GM19468 (cell line): ENCODE measurements around the gene ADIG.

Source experiments
- ATAC-seq: cut with Tn5 transposase; IDR thresholded peaks from one replicate; pipeline ENCODE4 v1.9.1; 2021; ENCODE audit warnings: mild to moderate bottlenecking, moderate library complexity, moderate number of reproducible peaks; ENCODE audit not compliant: unreplicated experiment; ENCODE audit errors: extremely low read depth

ADIG gene

DNA sequence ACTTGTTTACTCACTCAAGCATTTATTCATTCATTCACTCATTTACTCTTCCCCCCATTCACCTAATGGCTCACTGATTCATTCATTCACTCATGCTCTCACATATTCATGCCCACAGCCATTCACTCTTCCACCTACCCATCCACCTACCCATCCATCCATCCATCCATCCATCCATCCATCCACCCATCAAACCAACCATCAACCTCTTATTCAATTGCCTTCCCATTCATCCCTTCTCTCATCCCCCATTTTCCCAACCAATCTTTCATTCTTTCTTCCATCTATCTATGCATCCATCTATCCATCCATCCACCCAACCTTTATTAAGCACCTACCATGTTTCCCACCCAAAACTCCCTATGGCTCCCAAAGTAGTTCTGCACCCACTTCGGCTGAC is 19.1 kb downstream of the ADIG start:
- no peak for ATAC-seq

DNA sequence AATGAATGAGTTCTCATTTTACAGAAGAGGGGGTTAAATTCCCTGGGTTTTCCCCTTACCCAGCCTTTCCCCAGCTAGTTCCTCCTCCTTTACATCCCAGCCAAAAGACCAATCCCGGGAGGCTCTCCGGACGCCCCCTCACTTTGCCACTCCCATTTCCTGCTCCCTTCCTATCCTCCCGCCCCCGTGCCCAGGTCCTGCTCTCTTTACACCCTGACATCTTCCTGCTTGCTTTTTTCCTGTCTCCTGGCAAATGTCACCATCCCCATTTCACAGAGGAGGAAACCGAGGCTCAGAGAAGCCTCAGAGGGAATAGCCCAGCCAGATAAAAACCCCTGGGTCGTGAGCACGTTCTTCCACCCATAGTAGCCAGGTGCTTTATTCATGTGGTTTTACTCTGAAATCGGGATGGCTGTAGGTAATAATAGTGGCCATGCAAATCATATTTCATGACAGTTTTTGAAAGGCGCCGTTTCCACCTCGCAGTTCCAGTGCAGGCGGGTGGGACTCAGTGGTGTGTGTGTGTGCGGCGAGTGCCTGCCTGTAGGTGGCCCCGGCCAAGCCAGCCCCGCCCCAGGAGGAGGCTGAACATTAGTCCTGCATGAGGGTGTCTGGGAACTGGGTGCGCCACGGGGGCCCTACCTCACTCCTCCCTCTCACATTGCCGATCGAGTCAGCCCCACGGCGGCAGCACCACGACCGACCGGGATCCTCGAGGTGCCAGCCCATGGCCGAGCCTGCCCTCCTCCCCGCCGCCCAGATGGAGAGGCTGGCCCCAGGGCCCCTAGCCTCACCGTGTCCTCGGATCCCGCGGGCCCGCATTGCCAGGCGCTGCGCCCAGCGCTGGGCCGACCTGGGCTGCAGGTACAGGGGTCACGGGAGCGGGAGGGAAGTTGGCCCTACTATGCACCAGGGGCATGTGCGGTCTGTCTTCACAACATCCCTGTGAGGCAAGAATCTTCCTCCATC is 20.5 kb downstream of the ADIG start, which contains the start of gene ARHGAP40:
TSS of gene ARHGAP40 (plus strand) at position 594 of the 969 bp plus-strand sequence.
- no peak for ATAC-seq

DNA sequence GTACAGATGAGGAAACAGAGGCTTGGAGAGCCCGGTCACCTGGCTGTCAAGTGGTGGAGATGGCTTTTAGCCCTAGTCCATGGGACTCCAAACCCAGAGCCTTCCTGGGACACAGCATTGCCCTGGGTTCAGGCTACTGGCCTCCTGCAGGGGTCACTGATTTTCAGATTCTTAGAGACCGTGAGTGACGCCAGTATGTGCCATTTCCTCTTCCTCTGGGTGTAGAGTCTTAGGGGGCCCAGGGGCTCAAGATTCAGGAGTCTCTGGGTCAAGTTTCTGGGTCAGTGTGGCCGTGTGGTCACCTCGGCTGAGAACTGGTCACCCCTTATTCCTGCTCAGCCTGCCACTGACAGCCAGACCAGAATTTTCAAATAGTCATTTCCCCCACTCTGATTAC is 21.2 kb downstream of the ADIG start:
- no peak for ATAC-seq

DNA sequence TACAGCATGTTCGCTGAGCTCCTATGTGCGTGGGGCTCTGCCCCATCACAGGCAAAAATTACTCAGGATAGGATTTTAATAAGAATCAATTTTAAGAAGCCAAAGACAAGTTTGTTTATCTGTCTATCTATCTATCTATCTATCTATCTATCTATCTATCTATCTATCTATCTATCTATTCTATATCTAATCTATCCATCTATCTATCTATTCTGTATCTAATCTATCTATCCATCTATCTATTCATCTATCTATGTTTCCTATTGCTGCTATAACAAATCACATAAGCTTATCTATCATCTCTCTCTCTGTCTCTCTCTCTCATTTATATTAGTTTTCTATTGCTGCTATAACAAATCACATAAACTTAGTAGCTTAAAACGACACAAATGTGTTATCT is 22.3 kb downstream of the ADIG start:
- no peak for ATAC-seq

DNA sequence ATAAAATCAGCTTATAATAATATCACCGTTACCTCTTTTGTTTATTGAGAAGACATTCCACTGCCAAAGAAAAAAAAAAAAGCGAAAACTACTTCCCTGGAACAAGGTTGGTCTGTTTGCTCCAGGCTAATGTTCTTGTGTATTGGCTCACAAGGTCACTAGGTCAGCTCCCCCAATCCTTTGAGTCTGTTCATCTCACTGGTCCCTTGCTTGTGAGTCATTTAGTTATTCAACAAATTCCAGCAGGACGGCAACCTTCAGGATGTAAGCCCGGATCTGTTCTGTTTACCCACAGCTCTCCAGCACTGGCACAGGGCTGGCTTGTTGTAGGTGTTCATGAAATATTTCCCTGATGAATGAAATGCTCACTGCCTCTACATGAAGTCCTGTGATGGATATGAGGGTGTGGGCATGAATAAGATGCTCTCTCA is 23.9 kb downstream of the ADIG start:
- ATAC-seq, result no peak

DNA sequence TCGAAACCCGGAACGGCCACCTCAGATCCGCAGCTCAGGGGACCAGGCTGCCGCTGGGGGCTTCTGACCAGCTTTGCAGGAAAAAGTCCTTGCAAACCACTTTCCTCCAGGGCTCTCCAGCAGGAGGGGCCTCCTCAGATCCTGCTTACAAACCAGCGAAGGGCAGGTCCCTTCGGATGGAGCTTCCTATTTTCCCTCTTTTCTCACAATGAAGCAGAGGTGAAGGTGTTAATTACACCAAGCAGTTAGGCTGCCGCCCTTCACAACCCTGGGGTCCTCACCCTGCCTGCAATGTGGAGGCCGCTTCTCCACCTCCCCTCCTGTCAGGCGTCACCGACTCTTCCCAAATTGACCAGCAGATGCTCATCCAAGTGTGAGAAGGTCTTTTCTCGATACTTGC is 26.4 kb downstream of the ADIG start:
- ATAC-seq, result no peak

DNA sequence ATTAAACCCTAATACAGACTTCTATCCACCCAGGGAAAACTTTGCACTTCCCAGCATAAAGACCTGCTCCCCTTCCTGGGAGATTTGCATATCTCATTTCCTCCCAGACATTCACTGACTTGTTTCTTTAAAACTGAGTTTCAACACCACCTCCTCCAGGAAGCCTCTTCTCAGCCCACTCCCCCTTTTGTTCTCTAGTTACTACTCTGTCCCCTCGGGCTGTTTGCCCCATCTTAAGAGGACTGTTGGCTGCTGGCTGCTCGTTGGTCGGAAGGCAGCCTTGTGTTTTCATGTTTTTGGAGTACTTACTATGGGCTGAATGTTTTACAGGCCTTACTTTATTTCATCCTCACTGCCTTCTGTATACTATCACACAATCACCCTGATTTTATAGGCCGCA is 27.2 kb downstream of the ADIG start:
- no peak for ATAC-seq

DNA sequence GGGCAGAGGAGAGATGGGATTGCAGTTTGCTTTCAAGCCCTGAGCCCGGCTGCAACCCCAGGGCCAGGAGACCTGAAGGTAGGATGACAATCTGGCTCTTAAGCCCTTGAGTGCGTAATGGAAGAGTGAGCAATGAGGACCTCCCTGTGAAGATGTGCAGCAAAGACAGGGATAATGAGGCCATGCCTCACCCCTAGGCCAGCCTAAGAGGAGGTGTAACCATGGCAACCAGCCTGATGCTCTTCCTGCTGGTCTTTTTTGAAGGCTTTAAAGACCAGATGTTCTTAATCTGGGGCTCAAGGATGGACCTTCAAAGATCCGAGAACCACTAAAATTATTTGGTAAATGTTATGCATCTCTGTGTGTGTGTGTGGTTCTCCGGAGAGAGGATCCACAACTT is 28.8 kb downstream of the ADIG start:
- ATAC-seq, result no peak

DNA sequence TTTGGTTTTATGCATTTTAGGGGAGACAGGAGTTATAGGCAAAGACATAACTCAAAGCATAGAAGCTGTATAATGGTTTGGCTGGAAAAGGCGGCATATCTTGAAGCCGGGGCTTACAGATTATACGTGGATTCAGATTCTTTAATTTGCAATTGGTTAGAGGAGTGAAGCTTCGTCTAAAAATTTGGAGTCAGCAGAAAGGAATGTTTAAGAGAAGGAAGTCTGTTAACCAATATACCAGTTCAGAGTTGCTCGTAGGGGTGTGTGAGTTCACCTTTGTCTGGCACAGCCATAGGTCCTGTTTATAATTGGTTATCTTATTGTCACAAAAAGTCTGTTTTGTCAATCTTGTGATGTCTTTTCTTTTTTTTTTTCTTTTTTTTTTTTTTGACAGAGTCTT is 29.5 kb downstream of the ADIG start:
- no peak for ATAC-seq

DNA sequence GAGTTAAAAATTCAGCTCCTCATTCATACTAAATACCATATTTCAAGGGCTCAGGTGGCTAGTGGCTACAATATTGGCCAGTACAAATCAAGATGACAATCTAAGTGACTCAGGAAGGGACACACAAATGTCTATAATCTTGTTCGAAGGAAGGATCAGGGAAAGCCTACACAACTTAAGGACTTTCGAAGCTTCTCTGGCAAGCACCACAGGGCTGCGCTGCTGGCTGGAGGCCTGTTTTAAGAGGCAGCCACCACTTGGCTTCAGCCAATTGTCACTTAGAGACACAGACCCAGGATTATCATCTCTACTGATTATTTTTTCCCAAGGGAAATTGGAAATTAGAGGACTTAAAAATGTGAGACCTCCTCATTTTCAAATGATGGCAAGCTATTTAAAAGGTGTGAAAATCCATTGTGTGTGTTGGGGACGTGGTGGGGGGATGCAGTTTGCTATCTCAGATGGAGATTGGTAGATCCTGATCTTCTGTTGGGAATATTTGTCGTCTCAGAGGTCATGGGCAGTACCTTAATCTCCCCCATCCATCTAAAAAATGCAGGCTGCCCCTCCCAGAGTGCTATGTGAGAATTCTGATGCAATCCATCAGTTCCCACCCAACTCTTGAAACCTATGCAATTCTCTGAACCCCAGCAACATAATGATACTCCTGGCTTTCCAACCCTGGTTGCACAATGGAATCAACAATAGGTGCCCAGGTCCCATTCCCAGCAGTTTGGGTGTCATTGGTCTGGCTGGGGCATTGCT is 31.9 kb downstream of the ADIG start:
- ATAC-seq, result no peak

DNA sequence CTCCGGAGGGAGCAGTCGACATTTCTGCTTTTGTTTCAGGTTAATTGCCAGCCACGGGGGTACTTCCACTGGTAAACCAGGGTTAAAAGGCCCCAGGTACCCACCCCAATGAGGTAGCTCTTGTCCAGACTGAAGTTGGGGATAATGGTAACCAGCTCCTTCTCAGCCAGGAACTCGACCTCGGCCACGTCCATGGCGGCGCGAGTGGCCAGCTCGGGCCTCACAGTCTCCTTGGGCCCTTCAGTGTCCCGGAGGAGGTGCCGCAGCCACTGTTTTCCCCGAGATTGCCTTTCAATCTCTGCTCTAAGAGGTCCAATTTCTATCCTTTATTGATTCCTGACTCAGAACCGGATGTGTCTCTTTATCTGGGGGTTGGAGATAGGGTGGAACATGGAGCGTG is 34.3 kb downstream of the ADIG start:
- no peak for ATAC-seq

DNA sequence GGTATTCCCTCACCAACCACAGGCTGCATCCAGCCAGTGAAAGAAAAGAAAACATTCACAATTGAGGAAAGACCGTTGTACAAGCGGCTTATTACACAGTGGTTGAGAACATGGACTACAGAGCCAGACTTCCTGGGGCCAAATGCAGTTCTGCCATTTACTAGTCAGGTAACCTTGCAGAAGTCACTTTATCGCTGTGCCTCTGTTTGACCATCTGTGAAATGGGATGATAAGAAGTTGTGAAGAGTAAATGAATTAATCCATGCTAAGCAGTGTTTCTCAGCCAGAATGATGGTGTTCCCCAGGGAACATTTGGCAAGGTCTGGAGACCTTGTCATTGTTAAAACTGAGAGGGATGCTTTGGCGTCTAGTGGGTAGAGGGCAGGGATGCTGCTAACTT is 35.5 kb downstream of the ADIG start:
- no peak for ATAC-seq

DNA sequence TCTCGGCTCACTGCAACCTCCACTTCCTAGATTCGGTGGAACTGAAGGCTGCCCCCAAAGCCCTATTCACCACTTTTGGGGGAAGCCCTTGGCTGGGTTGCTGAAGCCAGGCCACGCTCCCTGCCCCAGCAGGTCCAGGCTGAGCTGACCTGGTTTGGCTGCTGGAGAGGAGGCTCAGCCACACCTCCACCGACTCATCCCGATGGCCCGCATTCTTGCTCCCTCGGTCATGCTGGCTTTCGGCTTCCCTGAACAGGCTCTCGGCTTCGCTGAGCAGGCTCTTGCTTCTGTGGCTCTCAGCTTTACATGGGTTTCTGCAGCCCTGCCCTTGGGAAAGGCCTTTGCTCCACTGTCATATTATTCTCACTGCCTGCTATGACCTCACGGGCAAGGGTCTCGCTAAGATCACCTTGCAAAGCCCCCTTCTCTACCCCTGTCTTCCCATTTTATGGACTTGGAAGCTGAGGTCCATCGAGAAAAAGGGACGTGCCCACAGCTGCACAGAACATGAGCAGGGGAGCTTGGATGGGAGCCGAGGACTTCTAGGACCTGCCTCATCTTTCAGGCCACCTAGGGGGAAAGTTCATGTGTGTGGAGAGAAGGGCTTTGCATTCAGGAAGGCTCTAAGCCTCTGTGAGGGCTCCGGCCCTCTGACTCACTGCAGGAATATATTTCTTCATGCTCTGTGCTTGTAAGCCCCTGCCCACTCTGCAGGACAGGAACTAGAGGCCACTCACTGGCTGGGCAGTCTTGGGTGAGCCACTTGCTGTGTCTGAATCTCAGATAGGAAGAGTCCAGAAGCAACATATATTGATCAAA is 36.2 kb downstream of the ADIG start:
- ATAC-seq, result no peak

DNA sequence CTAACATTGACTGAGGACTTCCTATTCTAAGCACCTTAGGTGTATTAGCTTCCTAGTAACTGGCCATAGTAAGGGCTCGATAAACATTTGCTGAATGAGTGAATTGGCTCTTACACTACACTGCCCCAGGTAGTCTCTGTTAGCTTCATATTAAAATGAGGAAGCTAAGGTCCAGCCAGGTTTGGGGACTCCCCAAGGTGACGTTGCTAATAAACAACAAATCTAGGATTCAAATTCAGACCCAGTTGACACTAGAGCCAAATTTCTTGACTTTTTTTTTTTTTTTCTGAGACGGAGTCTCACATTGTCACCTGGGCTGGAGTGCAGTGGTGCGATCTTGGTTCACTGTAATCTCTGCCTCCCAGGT is 36.8 kb downstream of the ADIG start:
- no peak for ATAC-seq

DNA sequence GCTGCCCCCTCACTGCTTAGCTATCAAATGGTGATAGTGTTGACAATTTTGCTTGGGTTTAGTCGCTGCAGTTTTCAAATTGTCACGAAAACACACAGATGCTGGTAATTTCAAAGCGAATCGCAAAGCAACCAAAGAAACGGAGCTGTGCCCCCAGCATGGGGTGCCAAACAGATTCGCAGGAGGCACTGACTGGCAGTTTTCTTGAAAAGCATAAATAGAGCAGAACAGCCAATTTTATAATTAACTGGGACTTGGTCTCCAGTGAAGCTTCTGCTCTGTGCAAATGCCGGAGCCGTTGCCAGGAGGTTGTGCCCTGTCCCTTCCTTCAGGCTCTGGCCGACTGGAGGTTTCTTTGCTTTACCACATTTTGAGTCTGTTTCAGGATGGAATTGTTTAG is 39.4 kb downstream of the ADIG start:
- ATAC-seq, result no peak

DNA sequence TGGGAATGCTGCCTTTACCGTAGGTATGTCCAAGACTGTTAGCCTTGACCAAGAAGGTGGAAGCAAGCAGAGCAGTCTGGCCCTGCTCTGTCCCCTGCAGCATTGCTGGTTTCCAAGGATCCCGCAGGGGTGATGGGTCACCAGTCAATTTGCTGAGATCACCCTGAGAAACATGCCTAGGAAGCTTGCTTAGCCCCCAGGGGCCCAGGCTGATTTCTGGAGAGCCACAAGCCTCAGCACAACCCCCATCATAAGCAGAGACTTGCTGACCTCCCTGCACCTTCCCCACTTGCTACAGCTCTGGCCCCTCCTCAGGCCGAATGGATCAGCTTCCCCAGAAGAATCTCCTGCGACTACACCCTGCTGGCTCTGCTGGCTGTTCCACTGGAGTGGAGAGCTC is 42.1 kb downstream of the ADIG start:
- ATAC-seq, result no peak

DNA sequence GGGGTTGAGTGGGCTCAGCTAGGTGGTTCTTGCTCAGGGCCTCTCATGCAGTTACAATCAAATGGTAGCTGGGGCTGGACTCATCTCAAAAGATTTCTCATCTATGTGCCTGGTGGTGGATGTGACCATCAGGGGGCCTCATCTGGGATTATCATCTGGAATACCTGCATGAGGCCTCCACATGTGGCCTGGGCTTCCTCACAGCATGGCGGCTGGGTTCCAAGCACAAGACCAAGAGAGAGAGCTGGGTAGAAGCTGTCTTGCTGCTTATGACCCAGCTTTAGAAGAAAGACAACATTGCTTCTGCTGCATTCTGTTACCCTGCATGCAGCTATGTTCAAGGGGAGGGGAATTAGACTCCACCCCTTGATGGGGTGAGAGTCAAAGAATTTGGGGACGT is 43.1 kb downstream of the ADIG start:
- ATAC-seq, result no peak

DNA sequence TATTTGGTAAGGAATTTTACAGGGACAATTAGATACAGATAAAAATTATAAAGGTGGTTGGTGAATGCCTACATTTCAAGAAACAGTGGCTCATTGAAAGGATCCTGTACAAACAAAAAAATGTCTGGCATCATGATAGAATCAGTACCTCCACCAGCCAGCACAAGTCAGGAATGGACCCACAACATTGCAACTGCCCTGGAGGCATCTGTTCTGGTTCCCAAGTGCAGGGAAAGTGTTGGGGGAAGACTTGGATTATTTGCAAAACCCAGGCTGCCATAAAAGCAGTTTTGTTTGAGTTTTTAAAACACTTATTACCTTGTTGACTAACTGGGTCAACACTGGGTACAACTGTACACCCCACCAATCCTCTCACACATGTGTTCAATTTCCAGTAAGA is 44.9 kb downstream of the ADIG start:
- no peak for ATAC-seq

DNA sequence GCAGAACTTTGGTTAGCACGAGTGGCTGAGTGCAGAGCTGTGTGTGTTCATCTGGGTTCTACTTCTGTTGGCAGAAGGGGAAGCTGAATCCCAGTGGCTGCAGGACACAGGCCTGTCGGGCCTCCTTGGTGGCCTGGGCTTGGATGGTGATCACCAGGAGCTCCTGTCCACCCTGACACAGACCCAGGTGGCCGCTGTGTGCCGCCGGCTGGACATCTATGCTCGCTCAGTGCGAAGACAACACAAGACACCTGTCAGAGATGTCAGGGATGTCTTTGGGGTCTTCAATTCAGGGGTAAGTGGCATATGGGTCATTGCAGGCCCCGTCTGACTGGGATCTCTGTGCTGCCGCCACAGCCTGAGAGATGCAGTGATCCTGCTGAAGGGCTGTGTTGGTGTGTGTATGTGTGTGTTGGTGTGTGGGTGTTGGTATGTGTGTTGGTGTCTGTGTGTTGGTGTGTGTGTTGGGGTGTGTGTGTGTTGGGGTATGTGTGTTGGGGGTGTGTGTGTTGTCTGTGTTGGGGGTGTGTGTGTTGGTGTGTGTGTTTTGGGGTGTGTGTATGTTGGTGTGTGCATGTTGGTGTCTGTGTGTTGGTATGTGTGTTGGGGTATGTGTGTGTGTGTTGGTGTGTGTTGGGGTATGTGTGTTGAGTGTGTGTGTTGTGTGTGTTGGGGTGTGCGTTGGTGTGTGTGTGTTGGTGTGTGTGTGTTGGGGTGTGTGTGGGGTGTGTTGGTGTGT is 46.1 kb downstream of the ADIG start:
- ATAC-seq, result no peak
